ENCODE data around the gene SLC1A7.

SLC1A7 gene

GRCh38 chr1:53088616-53089300 is 53.7 kb downstream of the SLC1A7 start:
- no peak for DNase-seq

DNA sequence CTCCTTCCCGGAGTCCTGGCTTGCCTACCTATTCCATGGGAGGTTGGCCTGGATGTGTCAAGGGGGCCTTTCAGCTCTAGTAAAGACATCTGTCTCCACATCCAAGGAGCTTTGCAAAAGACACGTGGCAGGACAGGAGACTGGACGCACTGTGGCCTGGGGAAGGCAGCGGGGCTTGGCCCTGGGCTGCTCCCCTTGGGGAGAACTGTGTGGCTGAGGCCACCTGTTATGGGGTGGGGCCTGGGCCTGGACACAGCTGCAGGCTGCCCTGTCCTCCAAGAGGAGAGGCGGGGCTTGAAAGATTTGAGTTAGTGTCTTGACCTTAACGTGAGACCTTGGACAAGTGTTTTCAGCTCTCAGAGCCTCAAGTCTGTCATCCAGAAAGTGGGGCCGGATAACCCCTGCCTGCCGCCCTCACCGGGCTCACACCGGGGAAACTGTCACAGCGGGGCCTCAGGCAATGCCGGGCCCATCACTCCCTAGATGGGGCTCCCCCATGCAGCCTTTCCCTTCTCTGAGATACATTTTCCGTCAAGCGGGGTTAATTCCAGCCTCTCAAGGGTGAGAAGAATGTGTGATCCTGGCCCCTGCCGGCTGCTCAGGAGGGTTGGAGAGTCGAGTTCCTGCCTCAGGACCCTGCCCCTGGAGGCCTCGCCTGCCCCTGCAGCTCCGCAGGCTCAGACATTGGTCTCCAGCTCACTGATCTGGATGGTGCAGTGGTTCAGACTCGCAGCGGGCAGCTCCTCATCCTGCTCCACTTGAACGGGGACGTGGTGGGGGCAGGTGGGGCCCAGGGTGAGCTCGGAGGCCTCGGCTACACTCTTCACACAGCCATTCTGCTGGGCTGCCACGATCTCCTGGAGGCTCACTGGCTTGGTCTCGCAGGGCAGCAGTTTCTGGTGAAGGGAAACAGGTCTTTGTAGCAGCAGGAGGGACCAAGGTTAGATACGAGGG is 54.8 kb downstream of the SLC1A7 start:
- peak; percentile 80 for DNase-seq

DNA sequence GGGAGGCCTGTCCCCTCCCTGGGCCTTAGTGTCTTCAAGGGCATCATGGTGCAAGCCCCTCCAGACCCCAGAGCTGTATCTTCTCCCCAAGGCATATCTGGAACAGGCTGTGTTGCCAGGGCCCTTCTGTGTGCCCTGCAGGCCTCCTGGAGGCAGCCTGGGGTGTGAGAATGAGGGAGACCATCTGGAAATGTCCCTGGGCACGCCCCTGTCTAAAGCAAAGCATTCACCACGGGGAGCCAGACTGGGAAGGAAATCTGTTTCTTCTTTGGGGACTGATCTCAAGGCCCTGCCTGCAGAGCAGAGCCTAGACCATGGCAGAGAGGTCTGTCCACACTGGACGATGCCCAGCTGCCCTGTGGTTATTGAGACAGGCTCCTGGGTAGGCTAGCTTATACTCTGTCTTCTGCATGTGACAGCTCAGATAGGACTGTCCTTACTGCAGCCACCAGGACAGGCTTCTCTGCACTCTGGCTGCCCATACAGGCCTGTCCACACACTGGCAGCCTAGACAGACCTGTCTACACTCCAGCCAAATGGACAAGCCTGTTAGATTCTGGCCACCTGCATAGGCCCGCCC is 55.9 kb downstream of the SLC1A7 start:
- no peak for DNase-seq

- no peak for DNase-seq
Observed at GRCh38 chr1:53085405-53085804, 57.0 kb downstream of the SLC1A7 start.

- DNase-seq = no peak
Observed at GRCh38 chr1:53084589-53084971, 57.9 kb downstream of the SLC1A7 start.

DNA sequence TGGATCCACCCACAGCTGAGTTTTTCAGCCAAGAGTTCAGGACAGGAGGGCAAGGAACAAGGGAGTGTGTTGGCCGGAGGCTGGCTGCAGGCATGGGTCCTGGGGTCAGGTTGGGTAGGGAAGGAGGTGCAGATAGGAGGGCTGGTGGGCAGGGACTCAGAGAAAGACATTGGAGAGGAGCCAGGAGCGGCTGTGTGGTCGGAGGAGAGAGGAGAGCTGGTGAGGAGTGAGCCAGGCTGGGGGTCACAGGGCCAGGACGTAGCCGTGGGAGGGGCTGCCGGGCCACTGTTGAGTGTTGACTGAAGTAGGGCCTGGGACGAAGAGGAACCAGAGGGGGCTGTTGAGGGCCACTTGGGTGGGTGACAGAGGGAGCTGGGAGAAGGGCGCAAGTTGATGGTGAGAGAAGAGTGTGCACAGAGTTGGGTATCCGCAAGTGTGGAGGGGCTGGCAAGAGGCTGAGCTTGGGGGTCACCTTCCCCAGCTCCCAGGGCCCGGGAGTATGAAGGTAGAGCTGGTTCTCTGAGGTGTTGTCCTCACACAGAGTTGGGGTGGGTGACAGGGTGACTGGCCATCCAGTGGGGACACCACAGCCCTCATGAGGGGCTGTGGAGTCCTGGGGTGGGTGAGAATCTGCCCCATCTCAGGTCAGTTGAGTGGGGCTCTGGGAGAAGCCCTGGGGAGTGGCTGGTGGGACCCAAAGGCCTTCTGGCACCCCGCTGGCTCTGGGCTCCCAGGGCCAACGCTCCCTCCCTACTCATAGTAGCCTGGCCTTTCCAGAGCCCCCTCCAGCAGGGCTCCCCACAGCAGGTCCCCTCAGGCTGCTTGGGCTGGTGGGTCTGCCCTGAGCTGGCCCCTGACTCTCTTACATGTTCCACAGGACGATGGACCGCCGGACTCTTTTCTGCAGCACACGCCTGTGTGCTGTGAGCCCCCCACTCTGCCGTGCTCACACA is 58.5 kb downstream of the SLC1A7 start:
- no peak for DNase-seq

GRCh38 chr1:53082826-53083455 is 59.5 kb downstream of the SLC1A7 start:
- DNase-seq = no peak

GRCh38 chr1:53081384-53082066 is 60.9 kb downstream of the SLC1A7 start:
- no peak for DNase-seq

DNA sequence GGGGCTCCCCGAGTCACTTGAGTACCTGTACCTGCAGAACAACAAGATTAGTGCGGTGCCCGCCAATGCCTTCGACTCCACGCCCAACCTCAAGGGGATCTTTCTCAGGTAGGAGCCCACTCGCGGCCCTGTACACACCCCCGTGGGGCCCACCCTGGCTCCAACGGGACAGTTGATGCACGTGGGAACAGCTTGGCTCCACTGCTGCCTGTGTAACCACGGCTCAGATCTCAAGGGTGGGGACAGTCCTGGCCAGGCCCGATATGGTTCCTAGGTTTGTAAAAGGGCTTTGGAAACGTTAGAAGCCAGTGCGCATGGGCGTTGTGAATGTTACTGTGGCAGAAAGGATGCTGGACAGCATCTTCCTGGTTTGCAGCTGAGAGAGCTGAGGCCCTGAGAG is 61.7 kb downstream of the SLC1A7 start:
- DNase-seq = no peak

DNA sequence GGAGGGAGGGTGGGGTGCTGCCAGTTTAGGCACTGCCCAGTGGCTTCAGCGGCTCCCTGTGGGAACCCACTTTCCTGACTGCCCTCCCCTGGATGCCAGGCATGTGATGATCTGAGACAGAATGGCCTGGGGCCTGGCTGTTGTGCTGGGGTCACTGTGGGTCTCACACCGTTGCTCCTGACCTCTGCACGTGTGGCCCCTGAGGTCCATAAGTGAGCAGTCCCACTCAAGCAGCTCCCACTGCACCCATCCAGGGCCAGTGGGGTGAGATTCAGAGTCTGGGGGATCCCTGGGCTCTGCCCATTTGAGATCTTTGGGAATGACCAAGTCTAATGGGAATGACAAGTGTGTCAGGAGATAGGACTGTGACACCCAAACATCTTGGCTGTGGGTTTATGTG is 62.4 kb downstream of the SLC1A7 start:
- no peak for DNase-seq

GRCh38 chr1:53079251-53079650 is 63.2 kb downstream of the SLC1A7 start:
- DNase-seq = no peak

DNA sequence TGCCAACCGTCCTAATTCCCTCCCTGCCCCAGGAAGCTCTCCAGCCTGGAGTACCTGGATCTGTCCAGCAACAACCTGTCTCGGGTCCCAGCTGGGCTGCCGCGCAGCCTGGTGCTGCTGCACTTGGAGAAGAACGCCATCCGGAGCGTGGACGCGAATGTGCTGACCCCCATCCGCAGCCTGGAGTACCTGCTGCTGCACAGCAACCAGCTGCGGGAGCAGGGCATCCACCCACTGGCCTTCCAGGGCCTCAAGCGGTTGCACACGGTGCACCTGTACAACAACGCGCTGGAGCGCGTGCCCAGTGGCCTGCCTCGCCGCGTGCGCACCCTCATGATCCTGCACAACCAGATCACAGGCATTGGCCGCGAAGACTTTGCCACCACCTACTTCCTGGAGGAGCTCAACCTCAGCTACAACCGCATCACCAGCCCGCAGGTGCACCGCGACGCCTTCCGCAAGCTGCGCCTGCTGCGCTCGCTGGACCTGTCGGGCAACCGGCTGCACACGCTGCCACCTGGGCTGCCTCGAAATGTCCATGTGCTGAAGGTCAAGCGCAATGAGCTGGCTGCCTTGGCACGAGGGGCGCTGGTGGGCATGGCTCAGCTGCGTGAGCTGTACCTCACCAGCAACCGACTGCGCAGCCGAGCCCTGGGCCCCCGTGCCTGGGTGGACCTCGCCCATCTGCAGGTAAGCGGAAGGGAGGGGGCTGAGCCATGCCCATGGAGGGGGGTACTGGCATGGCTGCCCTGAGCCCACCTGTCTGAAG is 63.9 kb downstream of the SLC1A7 start:
- no peak for DNase-seq

DNA sequence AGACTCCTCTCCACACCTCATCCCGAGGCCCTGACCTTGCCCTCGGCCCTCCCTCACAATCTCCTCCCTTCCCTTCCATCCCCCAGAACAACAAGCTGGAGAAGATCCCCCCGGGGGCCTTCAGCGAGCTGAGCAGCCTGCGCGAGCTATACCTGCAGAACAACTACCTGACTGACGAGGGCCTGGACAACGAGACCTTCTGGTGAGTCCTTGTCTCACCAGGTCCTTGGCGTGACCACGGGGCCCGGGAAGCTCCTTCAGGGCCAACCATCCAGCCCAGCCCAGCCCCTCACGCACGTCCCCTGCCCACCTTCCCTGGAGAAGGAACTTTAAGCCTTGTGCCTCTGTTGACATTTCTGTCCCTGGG is 64.9 kb downstream of the SLC1A7 start:
- no peak for DNase-seq

DNA sequence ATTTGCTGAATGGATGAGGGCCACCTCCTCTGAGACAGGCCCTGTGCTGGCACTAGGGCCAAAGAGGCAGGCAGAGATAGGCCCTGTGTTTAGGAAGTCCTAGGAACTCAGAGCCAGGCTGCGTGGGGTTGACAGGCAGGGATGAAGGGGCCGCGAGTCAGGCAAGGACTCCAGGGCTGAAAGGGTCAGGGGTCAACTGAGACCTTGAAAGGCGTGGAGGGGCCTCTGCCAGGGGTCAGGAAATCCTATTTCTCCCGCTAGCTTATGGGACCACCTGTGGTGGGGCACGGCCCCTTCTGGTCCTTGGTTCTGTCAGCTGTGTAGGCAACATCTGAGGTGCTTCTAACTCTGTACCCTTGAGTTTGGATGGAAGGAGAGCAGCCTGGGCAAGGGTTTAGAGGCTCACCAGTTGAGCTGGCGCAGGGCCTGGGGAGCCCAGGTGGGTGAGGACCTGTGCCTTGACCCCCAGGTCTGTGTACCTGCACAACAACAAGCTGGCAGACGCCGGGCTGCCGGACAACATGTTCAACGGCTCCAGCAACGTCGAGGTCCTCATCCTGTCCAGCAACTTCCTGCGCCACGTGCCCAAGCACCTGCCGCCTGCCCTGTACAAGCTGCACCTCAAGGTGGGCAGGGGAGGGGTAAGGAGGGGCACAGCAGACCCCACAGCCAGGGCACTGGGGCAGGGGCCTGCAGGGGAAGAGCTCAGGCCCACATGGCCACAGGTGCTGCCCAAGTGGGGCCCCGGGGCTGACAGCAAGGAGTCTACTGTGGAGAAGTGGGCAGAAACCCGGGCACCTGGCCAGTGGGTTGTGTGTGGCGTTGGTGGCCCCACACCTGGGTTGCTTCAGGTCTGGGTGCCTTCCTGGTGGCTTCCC is 65.5 kb downstream of the SLC1A7 start:
- no peak for DNase-seq

DNA sequence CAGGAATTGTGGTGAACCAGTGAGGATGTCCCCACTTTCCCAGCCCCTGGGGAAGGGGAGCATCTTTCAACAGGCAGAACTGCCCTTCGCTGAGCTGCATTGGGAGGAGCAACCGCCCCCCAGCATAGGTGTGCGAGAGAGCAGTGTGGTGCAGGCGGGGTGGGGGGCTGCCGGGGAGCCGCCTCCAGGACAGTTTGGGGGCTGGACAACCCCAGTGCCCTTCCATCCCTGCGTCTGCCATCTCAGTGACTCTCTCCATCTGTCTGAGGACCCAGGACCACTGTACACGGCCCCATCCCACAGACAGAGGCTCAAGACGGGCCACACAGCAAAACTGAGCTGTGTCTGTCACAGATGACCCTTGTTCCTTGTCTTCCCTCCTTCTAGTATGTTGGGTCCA is 66.3 kb downstream of the SLC1A7 start:
- DNase-seq = no peak

GRCh38 chr1:53075761-53076163 is 66.7 kb downstream of the SLC1A7 start:
- no peak for DNase-seq

DNA sequence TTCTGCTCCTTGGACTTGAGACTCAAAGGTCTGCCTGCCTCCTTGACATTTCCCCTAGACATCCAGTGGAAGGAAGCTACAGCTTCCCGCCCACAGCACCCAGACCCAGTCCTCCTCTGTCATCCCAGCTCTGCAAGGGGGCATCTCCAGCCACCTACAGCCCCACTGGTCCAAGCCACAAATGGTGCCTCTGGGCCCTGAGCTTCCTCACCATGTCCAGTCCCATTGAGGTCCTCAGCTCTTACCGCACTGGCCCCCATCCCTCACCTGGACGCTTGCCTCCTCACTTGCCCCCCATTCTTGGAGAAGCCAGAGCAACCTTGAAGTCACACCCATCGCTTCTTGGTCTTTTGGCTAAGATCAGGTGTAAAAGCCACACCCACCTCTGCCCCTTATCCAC is 67.2 kb downstream of the SLC1A7 start:
- DNase-seq = no peak

DNA sequence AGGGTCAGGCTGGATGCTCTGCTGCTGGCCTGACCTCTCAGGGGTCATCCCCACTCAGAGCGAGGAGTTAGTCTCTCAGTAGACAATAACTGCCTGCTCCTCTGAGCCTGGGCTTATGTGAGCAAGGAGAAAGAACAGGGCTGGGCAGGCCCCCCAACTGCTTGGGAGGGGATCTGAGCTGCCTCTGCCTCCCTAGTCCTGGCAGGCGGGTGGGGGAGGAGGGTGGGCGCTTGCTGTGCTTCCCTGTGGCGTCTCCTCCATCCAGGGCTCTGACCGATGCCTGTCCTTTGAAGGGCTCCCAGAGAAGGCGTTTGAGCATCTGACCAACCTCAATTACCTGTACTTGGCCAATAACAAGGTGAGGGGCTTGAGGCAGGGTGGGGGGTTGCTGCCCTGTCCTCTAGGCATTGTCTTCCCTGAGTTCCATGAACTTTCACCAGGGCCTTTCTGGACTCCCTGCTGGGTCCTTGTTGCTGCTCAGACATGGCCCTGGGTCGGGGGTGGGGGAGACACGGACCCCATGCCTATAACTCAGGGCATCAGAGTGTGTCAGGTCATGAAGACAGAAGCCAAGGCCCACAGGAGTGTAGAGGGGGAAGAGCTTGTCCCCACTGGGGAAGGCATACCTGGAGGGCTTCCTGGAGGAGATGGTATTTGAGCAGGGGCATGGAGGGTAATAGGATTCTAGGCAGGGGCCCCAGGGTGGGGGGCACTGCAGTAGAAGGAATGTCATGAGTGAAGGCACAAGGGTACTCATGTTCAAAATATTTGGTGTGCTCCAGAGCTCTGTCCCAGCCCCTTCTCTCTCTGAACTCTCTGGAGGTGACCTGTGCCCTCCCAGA is 67.9 kb downstream of the SLC1A7 start:
- DNase-seq = no peak

- DNase-seq = no peak
Observed at GRCh38 chr1:53073868-53074311, 68.5 kb downstream of the SLC1A7 start.

Measured in islet precursor cell (in vitro differentiated cells).